ENCODE results near the gene NR5A2.
"Not testable (repeated sequence)": the region's sequence is repeated elsewhere in the genome, so short reads cannot be mapped to it uniquely, and the experiment has no call there.

Gene NR5A2

GRCh38 chr1:200163911-200164310, 136.4 kb downstream of the NR5A2 start:
- no peak for DNase-seq (ENCODE audit: low read depth in 2 of 2)

GRCh38 chr1:200165493-200166220, 138.1 kb downstream of the NR5A2 start:
- no peak for DNase-seq (ENCODE audit: low read depth in 2 of 2)

GRCh38 chr1:200166411-200166810, 138.9 kb downstream of the NR5A2 start:
- DNase-seq (ENCODE audit: low read depth in 2 of 2) = no peak

- DNase-seq (ENCODE audit: low read depth in 2 of 2) = no peak
Measured at GRCh38 chr1:200168926-200169325, 141.4 kb downstream of the NR5A2 start.

GRCh38 chr1:200172311-200172710, 144.8 kb downstream of the NR5A2 start:
- no peak for DNase-seq (ENCODE audit: low read depth in 2 of 2)

- DNase-seq (ENCODE audit: low read depth in 2 of 2) = no peak
Measured at GRCh38 chr1:200173097-200173618, 145.6 kb downstream of the NR5A2 start.

GRCh38 chr1:200174525-200175295, 147.2 kb downstream of the NR5A2 start:
- no peak for DNase-seq (ENCODE audit: low read depth in 2 of 2)

- no peak for DNase-seq (ENCODE audit: low read depth in 2 of 2)
Measured at GRCh38 chr1:200176181-200176580, 148.7 kb downstream of the NR5A2 start.

GRCh38 chr1:200176798-200177197, 149.3 kb downstream of the NR5A2 start:
- no peak for DNase-seq (ENCODE audit: low read depth in 2 of 2)

GRCh38 chr1:200178340-200178739, 150.8 kb downstream of the NR5A2 start:
- DNase-seq (ENCODE audit: low read depth in 2 of 2) = no peak

- DNase-seq (ENCODE audit: low read depth in 2 of 2) = no peak
Measured at GRCh38 chr1:200179126-200179780, 151.7 kb downstream of the NR5A2 start.

GRCh38 chr1:200179781-200180160, 152.3 kb downstream of the NR5A2 start:
- no peak for DNase-seq (ENCODE audit: low read depth in 2 of 2)

- no peak for DNase-seq (ENCODE audit: low read depth in 2 of 2)
Measured at GRCh38 chr1:200180821-200181220, 153.3 kb downstream of the NR5A2 start.

- DNase-seq (ENCODE audit: low read depth in 2 of 2) = no peak
Measured at GRCh38 chr1:200181861-200182260, 154.4 kb downstream of the NR5A2 start.

GRCh38 chr1:200182701-200183100, 155.2 kb downstream of the NR5A2 start:
- DNase-seq (ENCODE audit: low read depth in 2 of 2) = no peak

- no peak for DNase-seq (ENCODE audit: low read depth in 2 of 2)
Measured at GRCh38 chr1:200183637-200184036, 156.1 kb downstream of the NR5A2 start.

- DNase-seq (ENCODE audit: low read depth in 2 of 2) = no peak
Measured at GRCh38 chr1:200184196-200184595, 156.7 kb downstream of the NR5A2 start.

- DNase-seq (ENCODE audit: low read depth in 2 of 2) = not testable (repeated sequence)
Measured at GRCh38 chr1:200185191-200185590, 157.7 kb downstream of the NR5A2 start.

GRCh38 chr1:200187332-200187731, 159.8 kb downstream of the NR5A2 start:
- DNase-seq (ENCODE audit: low read depth in 2 of 2) = not testable (repeated sequence)

GRCh38 chr1:200191993-200192392, 164.5 kb downstream of the NR5A2 start:
- no peak for DNase-seq (ENCODE audit: low read depth in 2 of 2)

GRCh38 chr1:200194477-200194876, 167.0 kb downstream of the NR5A2 start:
- no peak for DNase-seq (ENCODE audit: low read depth in 2 of 2)

- DNase-seq (ENCODE audit: low read depth in 2 of 2) = no peak
Measured at GRCh38 chr1:200198236-200198635, 170.7 kb downstream of the NR5A2 start.

All from stimulated activated CD4-positive, alpha-beta T cell treated with anti-CD3 and anti-CD28 coated beads, Interleukin-4, amount 100 ng/mL, for 48 hours (primary cell).